ENCODE results near the gene POGZ. TPM values are rescaled to one million over a fixed set of nuclear protein-coding genes. Genes with fewer than 3 reads are reported as not detected.

Gene POGZ
- total RNA-seq, 1 donor from 2014 or later = 60.6 TPM

- intact Hi-C loops (cut with DNase I) = no loop called here
- Histone ChIP-seq H3K4me3 (no peak overlapping the region), H3K27ac (no peak overlapping the region), H3K36me3 (no peaks in the 10 kb centered on the region), H3K9me3 (no peaks in the 10 kb centered on the region), H3K4me1 (no peaks in the 10 kb centered on the region), H3K27me3 (no peaks in the 10 kb centered on the region)
- no peak for TF ChIP-seq POLR2A (IDR thresholded peaks at IDR 0.05)
- no peak for TF ChIP-seq CTCF (IDR thresholded peaks at IDR 0.05)
- no peak for TF ChIP-seq POLR2AphosphoS5 (IDR thresholded peaks at IDR 0.05; ENCODE audit: insufficient read depth in 1 of 2, low read depth in 1 of 2)
- no peak for DNase-seq (ENCODE audit: extremely low spot score in 2 of 2)
Observed at GRCh38 chr1:151474745-151475144, 15.5 kb upstream of the POGZ start.

GRCh38 chr1:151472856-151473731 lies 13.8 kb upstream of the POGZ start:
- Histone ChIP-seq H3K27ac (peak overlapping the region; percentile 69), H3K36me3 (no peaks in the 10 kb centered on the region), H3K9me3 (no peaks in the 10 kb centered on the region), H3K4me3 (peak overlapping the region; percentile 55 to 58), H3K27me3 (no peaks in the 10 kb centered on the region), H3K4me1 (no peaks in the 10 kb centered on the region)
- DNase-seq (ENCODE audit: extremely low spot score in 2 of 2) = no peak
- intact Hi-C loops (cut with DNase I) = no loop called here
- TF ChIP-seq CTCF (IDR thresholded peaks at IDR 0.05) (no peak), POLR2AphosphoS5 (IDR thresholded peaks at IDR 0.05; ENCODE audit: insufficient read depth in 1 of 2, low read depth in 1 of 2) (peak in 1 of 2 donors; percentile 52), POLR2A (IDR thresholded peaks at IDR 0.05) (no peak)

- Histone ChIP-seq H3K36me3 (no peaks in the 10 kb centered on the region), H3K27me3 (no peaks in the 10 kb centered on the region), H3K9me3 (no peaks in the 10 kb centered on the region), H3K27ac (no peak overlapping the region), H3K4me1 (no peaks in the 10 kb centered on the region), H3K4me3 (no peak overlapping the region)
- TF ChIP-seq POLR2A (IDR thresholded peaks at IDR 0.05) = no peak
- no peak for TF ChIP-seq CTCF (IDR thresholded peaks at IDR 0.05)
- TF ChIP-seq POLR2AphosphoS5 (IDR thresholded peaks at IDR 0.05; ENCODE audit: insufficient read depth in 1 of 2, low read depth in 1 of 2) = no peak
- no peak for DNase-seq (ENCODE audit: extremely low spot score in 2 of 2)
- intact Hi-C loops (cut with DNase I) = no loop called here
Observed at GRCh38 chr1:151465026-151465425, 5.7 kb upstream of the POGZ start.

- Histone ChIP-seq H3K27me3 (no peaks in the 10 kb centered on the region), H3K4me3 (no peak overlapping the region), H3K9me3 (no peaks in the 10 kb centered on the region), H3K27ac (no peak overlapping the region), H3K36me3 (no peaks in the 10 kb centered on the region), H3K4me1 (peaks cover 13% of the 10 kb centered on the region)
- DNase-seq (ENCODE audit: extremely low spot score in 2 of 2) = no peak
- TF ChIP-seq CTCF (IDR thresholded peaks at IDR 0.05) (no peak), POLR2A (IDR thresholded peaks at IDR 0.05) (no peak), POLR2AphosphoS5 (IDR thresholded peaks at IDR 0.05; ENCODE audit: insufficient read depth in 1 of 2, low read depth in 1 of 2) (no peak)
- intact Hi-C loops (cut with DNase I) = no loop called here
Observed at GRCh38 chr1:151461694-151462093, 2.4 kb upstream of the POGZ start.

GRCh38 chr1:151458802-151459330 lies 428 bp downstream of the POGZ start:
- peak overlapping the region; percentile 83 to 84 for H3K4me3 ChIP-seq
- H3K9me3 ChIP-seq = no peaks in the 10 kb centered on the region
- intact Hi-C loops (cut with DNase I) = no loop called here
- peaks cover 34% of the 10 kb centered on the region for H3K4me1 ChIP-seq
- H3K27ac ChIP-seq = peak overlapping the region; percentile 98
- H3K36me3 ChIP-seq = no peaks in the 10 kb centered on the region
- DNase-seq (ENCODE audit: extremely low spot score in 2 of 2) = no peak
- H3K27me3 ChIP-seq = no peaks in the 10 kb centered on the region
- TF ChIP-seq CTCF (IDR thresholded peaks at IDR 0.05) = no peak
- TF ChIP-seq POLR2AphosphoS5 (IDR thresholded peaks at IDR 0.05; ENCODE audit: insufficient read depth in 1 of 2, low read depth in 1 of 2) = no peak
- TF ChIP-seq POLR2A (IDR thresholded peaks at IDR 0.05) = no peak
